ENCODE measurements around the gene JARID2.

JARID2 gene

GRCh38 chr6:15207923-15208322 lies 37.9 kb upstream of the JARID2 start:
- Histone ChIP-seq H2BK5ac (ENCODE audit: low read depth, low read length, poor library complexity, severe bottlenecking) (no peak overlapping the region), H3K9ac (ENCODE audit: low read length) (peak overlapping the region; percentile 50), H2AK5ac (ENCODE audit: low read length, severe bottlenecking) (no peak overlapping the region), H3K4me3 (ENCODE audit: insufficient read depth in 1 of 2, low read depth in 1 of 2, low read length in 2 of 2) (no peak overlapping the region), H2BK120ac (ENCODE audit: low read depth, low read length) (no peak overlapping the region), H2AFZ (ENCODE audit: low read depth, low read length) (no peak overlapping the region), H3K79me1 (replicated peaks; ENCODE audit: low read length, poor library complexity, severe bottlenecking) (no peaks in the 10 kb centered on the region), H3K36me3 (ENCODE audit: control insufficient read depth in 1 of 2, insufficient read depth in 2 of 2, low read depth in 1 of 2, low read length in 2 of 2) (no peaks in the 10 kb centered on the region), H3K27ac (ENCODE audit: low read length, poor library complexity, severe bottlenecking) (no peak overlapping the region), H3K14ac (ENCODE audit: low read length in 2 of 2) (no peak overlapping the region), H2BK12ac (ENCODE audit: low read length in 2 of 2) (no peak overlapping the region), H2BK15ac (ENCODE audit: low read depth, poor library complexity, severe bottlenecking) (no peak overlapping the region), H4K91ac (ENCODE audit: low read length) (no peak overlapping the region), H3K9me3 (ENCODE audit: control insufficient read depth, low read length) (no peaks in the 10 kb centered on the region), H3K18ac (ENCODE audit: low read depth in 1 of 2, low read length in 2 of 2) (no peak overlapping the region), H3K4me1 (ENCODE audit: control insufficient read depth, insufficient read depth, low read depth, low read length) (peaks cover 1% of the 10 kb centered on the region), H3K4ac (ENCODE audit: low read depth in 1 of 2, low read length in 2 of 2) (no peak overlapping the region), H3K23ac (ENCODE audit: low read length in 2 of 2) (no peak overlapping the region), H3K4me2 (ENCODE audit: low read length, poor library complexity, severe bottlenecking) (no peak overlapping the region), H4K8ac (ENCODE audit: low read length) (no peak overlapping the region), H3K27me3 (ENCODE audit: control insufficient read depth in 1 of 2, insufficient read depth in 1 of 2, low read length in 2 of 2) (no peaks in the 10 kb centered on the region)
- peak; percentile 13 for DNase-seq
- 85% methylated on average over 2 of the region's 3 CpGs for WGBS

DNA sequence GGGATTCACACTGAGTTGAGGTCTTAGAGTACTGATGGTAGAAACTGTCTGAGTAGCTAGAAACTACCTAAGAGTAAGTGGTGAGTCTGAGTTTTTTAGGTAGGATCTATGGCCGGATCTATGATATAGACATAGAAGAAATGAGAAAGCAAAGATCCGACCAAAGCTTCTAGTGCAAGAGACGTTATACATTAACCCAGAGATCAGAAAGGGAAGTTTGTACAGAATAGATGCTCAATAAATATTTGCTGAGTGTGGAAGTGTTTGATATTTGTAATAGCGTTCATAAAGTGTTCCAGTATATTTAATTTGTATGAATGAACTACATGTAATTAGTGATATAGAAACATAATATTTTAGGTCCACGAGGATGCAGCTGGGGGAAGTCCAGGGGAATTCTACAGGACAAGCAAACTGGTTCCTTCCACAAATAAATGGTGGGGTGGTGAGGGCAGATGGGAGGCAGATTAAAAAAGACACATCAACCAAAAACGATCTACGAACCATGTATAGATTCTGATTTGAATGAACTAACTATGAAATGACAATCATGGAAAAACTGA lies 31.9 kb upstream of the JARID2 start:
- Histone ChIP-seq H3K18ac (ENCODE audit: low read depth in 1 of 2, low read length in 2 of 2) (no peak overlapping the region), H3K4ac (ENCODE audit: low read depth in 1 of 2, low read length in 2 of 2) (no peak overlapping the region), H3K9me3 (ENCODE audit: control insufficient read depth, low read length) (no peaks in the 10 kb centered on the region), H3K36me3 (ENCODE audit: control insufficient read depth in 1 of 2, insufficient read depth in 2 of 2, low read depth in 1 of 2, low read length in 2 of 2) (no peaks in the 10 kb centered on the region), H3K79me1 (replicated peaks; ENCODE audit: low read length, poor library complexity, severe bottlenecking) (no peaks in the 10 kb centered on the region), H3K9ac (ENCODE audit: low read length) (no peak overlapping the region), H4K8ac (ENCODE audit: low read length) (no peak overlapping the region), H2AFZ (ENCODE audit: low read depth, low read length) (no peak overlapping the region), H3K14ac (ENCODE audit: low read length in 2 of 2) (no peak overlapping the region), H2BK5ac (ENCODE audit: low read depth, low read length, poor library complexity, severe bottlenecking) (no peak overlapping the region), H2BK120ac (ENCODE audit: low read depth, low read length) (no peak overlapping the region), H4K91ac (ENCODE audit: low read length) (no peak overlapping the region), H2BK15ac (ENCODE audit: low read depth, poor library complexity, severe bottlenecking) (no peak overlapping the region), H3K4me2 (ENCODE audit: low read length, poor library complexity, severe bottlenecking) (no peak overlapping the region), H2BK12ac (ENCODE audit: low read length in 2 of 2) (no peak overlapping the region), H3K27ac (ENCODE audit: low read length, poor library complexity, severe bottlenecking) (no peak overlapping the region), H3K4me3 (ENCODE audit: insufficient read depth in 1 of 2, low read depth in 1 of 2, low read length in 2 of 2) (no peak overlapping the region), H3K23ac (ENCODE audit: low read length in 2 of 2) (no peak overlapping the region), H3K27me3 (ENCODE audit: control insufficient read depth in 1 of 2, insufficient read depth in 1 of 2, low read length in 2 of 2) (no peaks in the 10 kb centered on the region), H3K4me1 (ENCODE audit: control insufficient read depth, insufficient read depth, low read depth, low read length) (no peaks in the 10 kb centered on the region), H2AK5ac (ENCODE audit: low read length, severe bottlenecking) (no peak overlapping the region)
- WGBS: 97% methylated on average over 7 of the region's 7 CpGs
- DNase-seq: no peak

GRCh38 chr6:15218401-15218800 lies 27.5 kb upstream of the JARID2 start:
- Histone ChIP-seq H3K4me1 (ENCODE audit: control insufficient read depth, insufficient read depth, low read depth, low read length) (peaks cover 4% of the 10 kb centered on the region), H2AFZ (ENCODE audit: low read depth, low read length) (no peak overlapping the region)
- 96% methylated on average over 18 of the region's 18 CpGs for WGBS

GRCh38 chr6:15220062-15220461 lies 25.8 kb upstream of the JARID2 start:
- Histone ChIP-seq H2AK5ac (ENCODE audit: low read length, severe bottlenecking) (no peak overlapping the region), H2BK15ac (ENCODE audit: low read depth, poor library complexity, severe bottlenecking) (no peak overlapping the region), H3K27ac (ENCODE audit: low read length, poor library complexity, severe bottlenecking) (no peak overlapping the region), H3K23ac (ENCODE audit: low read length in 2 of 2) (no peak overlapping the region), H2BK12ac (ENCODE audit: low read length in 2 of 2) (no peak overlapping the region), H3K14ac (ENCODE audit: low read length in 2 of 2) (no peak overlapping the region), H2AFZ (ENCODE audit: low read depth, low read length) (no peak overlapping the region), H3K18ac (ENCODE audit: low read depth in 1 of 2, low read length in 2 of 2) (no peak overlapping the region), H4K91ac (ENCODE audit: low read length) (no peak overlapping the region), H3K4me3 (ENCODE audit: insufficient read depth in 1 of 2, low read depth in 1 of 2, low read length in 2 of 2) (no peak overlapping the region), H2BK120ac (ENCODE audit: low read depth, low read length) (no peak overlapping the region), H3K27me3 (ENCODE audit: control insufficient read depth in 1 of 2, insufficient read depth in 1 of 2, low read length in 2 of 2) (no peaks in the 10 kb centered on the region), H3K4ac (ENCODE audit: low read depth in 1 of 2, low read length in 2 of 2) (no peak overlapping the region), H3K4me2 (ENCODE audit: low read length, poor library complexity, severe bottlenecking) (no peak overlapping the region), H3K9ac (ENCODE audit: low read length) (no peak overlapping the region), H3K4me1 (ENCODE audit: control insufficient read depth, insufficient read depth, low read depth, low read length) (peaks cover 4% of the 10 kb centered on the region), H3K79me1 (replicated peaks; ENCODE audit: low read length, poor library complexity, severe bottlenecking) (no peaks in the 10 kb centered on the region), H2BK5ac (ENCODE audit: low read depth, low read length, poor library complexity, severe bottlenecking) (no peak overlapping the region), H4K8ac (ENCODE audit: low read length) (no peak overlapping the region), H3K36me3 (ENCODE audit: control insufficient read depth in 1 of 2, insufficient read depth in 2 of 2, low read depth in 1 of 2, low read length in 2 of 2) (no peaks in the 10 kb centered on the region), H3K9me3 (ENCODE audit: control insufficient read depth, low read length) (no peaks in the 10 kb centered on the region)
- WGBS: 57% methylated on average over 1 of the region's 2 CpGs
- no peak for DNase-seq

More at GRCh38 chr6:15218401-15218800, 27.5 kb upstream of the JARID2 start:
- H2AK5ac ChIP-seq (ENCODE audit: low read length, severe bottlenecking): no peak overlapping the region
- no peak overlapping the region for H4K91ac ChIP-seq (ENCODE audit: low read length)
- no peak overlapping the region for H3K4me2 ChIP-seq (ENCODE audit: low read length, poor library complexity, severe bottlenecking)
- no peak overlapping the region for H3K4ac ChIP-seq (ENCODE audit: low read depth in 1 of 2, low read length in 2 of 2)
- no peak overlapping the region for H3K4me3 ChIP-seq (ENCODE audit: insufficient read depth in 1 of 2, low read depth in 1 of 2, low read length in 2 of 2)
- DNase-seq: no peak
- H2BK5ac ChIP-seq (ENCODE audit: low read depth, low read length, poor library complexity, severe bottlenecking): no peak overlapping the region
- H3K79me1 ChIP-seq (replicated peaks; ENCODE audit: low read length, poor library complexity, severe bottlenecking): no peaks in the 10 kb centered on the region
- no peak overlapping the region for H3K27ac ChIP-seq (ENCODE audit: low read length, poor library complexity, severe bottlenecking)
- no peak overlapping the region for H3K23ac ChIP-seq (ENCODE audit: low read length in 2 of 2)
- H3K27me3 ChIP-seq (ENCODE audit: control insufficient read depth in 1 of 2, insufficient read depth in 1 of 2, low read length in 2 of 2): no peaks in the 10 kb centered on the region
- H2BK15ac ChIP-seq (ENCODE audit: low read depth, poor library complexity, severe bottlenecking): no peak overlapping the region
- no peak overlapping the region for H2BK120ac ChIP-seq (ENCODE audit: low read depth, low read length)
- H3K18ac ChIP-seq (ENCODE audit: low read depth in 1 of 2, low read length in 2 of 2): no peak overlapping the region
- no peak overlapping the region for H2BK12ac ChIP-seq (ENCODE audit: low read length in 2 of 2)
- no peaks in the 10 kb centered on the region for H3K9me3 ChIP-seq (ENCODE audit: control insufficient read depth, low read length)
- no peak overlapping the region for H3K14ac ChIP-seq (ENCODE audit: low read length in 2 of 2)
- H3K9ac ChIP-seq (ENCODE audit: low read length): no peak overlapping the region
- no peaks in the 10 kb centered on the region for H3K36me3 ChIP-seq (ENCODE audit: control insufficient read depth in 1 of 2, insufficient read depth in 2 of 2, low read depth in 1 of 2, low read length in 2 of 2)
- no peak overlapping the region for H4K8ac ChIP-seq (ENCODE audit: low read length)

Data from mesenchymal stem cell (in vitro differentiated cells and primary cell).